Measurements from ENCODE around the gene GCNT3.

GRCh38 chr15:59605994-59606393 lies 5.6 kb upstream of the GCNT3 start:
- no peak for TF ChIP-seq CTCF (IDR thresholded peaks at IDR 0.05)
- no peak for TF ChIP-seq EZH2 (IDR thresholded peaks at IDR 0.05)
- TF ChIP-seq EZH2phosphoT487 (IDR thresholded peaks at IDR 0.05) = no peak
